HG03139 (cell line): ENCODE results near the gene BASP1.
"Not testable (repeated sequence)": the region's sequence is repeated elsewhere in the genome, so short reads cannot be mapped to it uniquely, and the experiment has no call there.

Experiments used
- ATAC-seq: cut with Tn5 transposase; IDR thresholded peaks from one replicate; pipeline ENCODE4 v1.9.1; 2021; ENCODE audit not compliant: unreplicated experiment

BASP1 gene

DNA sequence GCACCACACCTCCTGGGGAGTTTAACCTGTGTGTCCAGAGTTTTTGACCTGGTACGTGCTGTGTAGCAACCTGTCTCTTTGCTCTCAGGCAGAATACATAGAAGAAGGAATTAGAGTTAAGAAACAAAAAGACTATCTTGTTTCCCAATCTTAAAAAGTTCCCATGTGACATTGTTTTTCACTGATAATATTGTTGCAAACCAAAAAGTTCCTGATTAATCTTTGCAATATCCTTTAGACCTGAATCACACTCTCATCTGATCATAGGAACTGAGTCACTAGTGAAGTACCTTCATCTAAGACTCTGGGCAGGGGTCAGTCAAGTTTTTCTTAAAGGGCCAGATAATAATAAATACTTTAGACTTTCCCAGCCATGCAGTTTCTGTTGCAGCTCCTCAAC lies 35.1 kb downstream of the BASP1 start:
- no peak for ATAC-seq

GRCh38 chr5:17255471-17256021 lies 38.1 kb downstream of the BASP1 start:
- ATAC-seq = peak; percentile 60

DNA sequence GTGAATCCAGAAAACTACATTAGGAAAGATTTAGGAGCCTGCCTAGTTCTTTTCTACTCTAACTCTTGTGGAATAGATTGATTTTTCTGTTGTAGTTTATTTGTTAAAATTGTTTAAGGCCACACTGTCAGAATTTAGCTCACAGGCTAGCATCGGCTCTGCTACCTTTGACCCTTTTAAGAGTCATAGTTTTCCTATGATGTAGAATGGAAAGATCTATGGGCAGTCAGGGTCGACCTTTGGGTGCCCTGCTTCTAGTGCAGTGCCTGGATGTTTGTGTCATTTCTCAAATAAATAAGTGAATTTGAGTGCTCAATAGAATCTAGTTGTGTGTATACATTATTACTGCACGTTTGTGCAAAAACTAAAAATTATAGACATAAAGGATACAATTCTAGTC lies 38.7 kb downstream of the BASP1 start:
- ATAC-seq = no peak

- no peak for ATAC-seq
Measured at GRCh38 chr5:17256839-17257238, 39.4 kb downstream of the BASP1 start.

- ATAC-seq = peak; percentile 63
Measured at GRCh38 chr5:17257705-17258273, 40.4 kb downstream of the BASP1 start.

DNA sequence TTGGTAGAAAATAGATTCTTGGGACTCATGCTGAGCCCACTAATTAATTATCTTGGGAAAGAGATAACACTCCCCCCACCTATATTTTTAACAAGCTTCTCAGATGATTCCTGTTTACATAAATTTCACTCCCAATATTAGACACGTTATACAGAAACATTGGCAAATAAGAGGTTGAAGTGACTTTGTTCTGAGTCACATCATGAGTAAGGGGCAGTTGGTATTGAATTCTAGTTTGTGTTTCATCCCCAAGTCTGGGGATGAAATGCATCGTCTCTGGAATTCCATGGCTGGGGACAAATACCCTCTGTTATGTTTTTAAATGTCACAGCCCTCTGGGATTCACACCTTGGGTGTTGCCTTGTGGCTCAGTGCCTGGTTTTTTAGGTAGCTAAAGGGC lies 41.0 kb downstream of the BASP1 start:
- no peak for ATAC-seq

GRCh38 chr5:17259012-17259411 lies 41.6 kb downstream of the BASP1 start:
- not testable (repeated sequence) for ATAC-seq

GRCh38 chr5:17259630-17260257 lies 42.3 kb downstream of the BASP1 start:
- ATAC-seq = no peak

GRCh38 chr5:17260549-17260948 lies 43.1 kb downstream of the BASP1 start:
- no peak for ATAC-seq

DNA sequence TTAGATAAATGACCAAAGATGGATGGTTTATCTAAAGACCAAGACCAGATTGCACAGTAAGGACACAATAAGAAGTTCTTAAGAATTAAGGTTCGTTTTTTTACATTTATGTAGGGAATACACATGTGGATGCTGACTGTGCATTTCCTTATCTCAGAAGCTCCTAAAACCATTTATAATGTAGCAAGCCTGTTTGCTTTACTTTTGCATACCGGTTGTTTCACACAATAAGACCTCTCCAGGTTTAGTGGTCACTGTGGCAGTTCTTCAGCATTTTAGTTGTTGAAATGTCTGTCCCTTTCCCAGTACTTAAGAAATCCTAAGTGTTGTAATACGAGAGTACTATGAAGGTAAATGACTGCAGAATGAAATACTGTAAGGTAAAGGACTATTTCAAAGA lies 43.6 kb downstream of the BASP1 start:
- ATAC-seq = no peak

DNA sequence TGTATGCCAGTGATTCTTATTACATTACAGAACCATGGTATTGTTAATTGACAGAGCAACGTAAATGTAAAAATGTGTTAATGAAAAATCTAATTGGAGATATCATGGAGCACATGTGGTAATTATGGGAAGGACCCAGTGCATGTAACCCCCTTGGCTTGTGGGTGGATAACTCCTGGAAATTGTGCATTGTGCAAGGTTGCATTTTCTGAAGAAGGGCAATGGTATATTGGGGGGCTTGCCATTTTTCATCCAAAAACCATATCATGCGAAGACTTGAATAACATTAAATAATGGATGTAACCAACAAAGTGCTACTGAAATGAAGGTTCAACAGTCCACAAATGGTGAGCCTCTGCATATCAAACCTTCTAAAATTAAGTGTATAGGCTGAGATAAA lies 47.6 kb downstream of the BASP1 start:
- no peak for ATAC-seq

DNA sequence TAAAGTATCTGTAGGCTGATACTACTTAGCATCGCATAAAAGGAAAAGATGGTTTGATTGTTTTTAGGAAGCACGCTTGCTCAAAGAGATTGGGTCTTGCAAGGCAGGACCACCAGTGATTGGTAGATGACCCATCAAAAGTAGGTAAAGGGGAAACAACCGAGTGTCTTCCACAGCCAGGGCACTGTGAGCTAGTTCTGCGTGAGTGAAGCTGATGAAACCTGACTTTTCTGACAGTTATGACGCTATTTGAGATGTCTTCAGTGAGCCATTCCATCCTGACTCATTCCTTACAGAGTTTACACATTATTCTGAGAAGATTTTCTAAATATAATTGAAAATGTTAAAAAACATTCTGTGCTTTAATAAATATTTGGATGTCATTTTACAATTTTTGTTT lies 49.7 kb downstream of the BASP1 start:
- ATAC-seq = no peak

DNA sequence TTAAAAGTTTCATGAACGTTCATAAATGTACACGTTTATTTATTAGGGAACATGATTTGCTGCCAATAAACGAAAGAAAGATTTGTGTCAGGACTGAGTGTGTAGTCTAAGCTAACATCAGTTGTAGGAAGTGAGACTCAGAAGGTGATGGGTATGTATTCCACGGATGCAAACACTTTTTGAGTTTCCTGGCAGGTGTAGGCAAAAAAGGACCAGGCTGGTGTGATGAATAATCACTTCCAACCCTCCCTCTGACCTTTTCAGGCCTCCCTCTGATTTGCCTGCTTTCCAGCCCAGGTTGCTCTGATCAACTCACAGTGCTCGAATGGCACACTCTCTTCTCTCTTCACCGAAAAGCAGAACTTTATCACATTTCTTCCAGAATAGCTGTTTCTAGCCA lies 51.8 kb downstream of the BASP1 start:
- peak; percentile 61 for ATAC-seq

GRCh38 chr5:17272111-17272510 lies 54.7 kb downstream of the BASP1 start:
- no peak for ATAC-seq

GRCh38 chr5:17275289-17276158 lies 58.1 kb downstream of the BASP1 start:
- ATAC-seq = no peak

- no peak for ATAC-seq
Measured at GRCh38 chr5:17276445-17276844, 59.0 kb downstream of the BASP1 start.

- no peak for ATAC-seq
Measured at GRCh38 chr5:17277907-17278306, 60.5 kb downstream of the BASP1 start.

DNA sequence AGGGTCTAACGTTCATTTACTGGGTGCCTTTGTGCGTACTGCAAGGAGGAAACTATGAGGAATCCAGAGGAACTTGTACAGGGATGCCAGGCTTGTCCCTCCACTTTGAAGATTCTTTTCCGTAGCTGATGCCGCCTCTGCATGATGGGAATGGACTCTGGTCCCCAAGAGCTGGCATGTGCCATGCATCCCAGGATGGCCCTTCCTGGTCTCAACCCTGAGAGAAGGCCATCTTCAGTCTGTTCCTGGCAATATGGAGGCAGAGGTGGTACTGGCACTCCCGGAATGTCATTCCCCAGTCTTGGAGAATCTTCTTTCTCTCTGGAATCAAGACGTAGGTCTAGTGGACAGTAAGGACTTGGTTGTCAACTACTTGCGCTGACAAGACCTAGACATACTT lies 61.5 kb downstream of the BASP1 start:
- no peak for ATAC-seq

GRCh38 chr5:17279487-17279886 lies 62.1 kb downstream of the BASP1 start:
- no peak for ATAC-seq

GRCh38 chr5:17282283-17283120 lies 65.1 kb downstream of the BASP1 start:
- ATAC-seq = peak; percentile 96

DNA sequence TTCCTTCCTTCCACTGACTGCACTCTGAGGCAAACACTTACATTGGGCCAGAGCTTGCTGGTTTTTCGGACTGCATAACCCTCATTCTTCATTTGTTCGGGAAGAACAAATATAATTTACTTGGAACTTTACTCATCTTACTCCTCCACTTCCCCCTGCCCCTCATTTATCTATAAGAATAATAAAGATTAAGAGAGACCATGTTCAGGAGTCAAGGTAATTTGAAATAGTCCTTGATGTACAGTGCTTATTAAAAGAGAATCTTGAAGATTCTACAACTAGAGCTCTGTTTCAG lies 65.6 kb downstream of the BASP1 start:
- no peak for ATAC-seq
